ENCODE measurements around the gene JAG1. TPM values are rescaled to one million over a fixed set of nuclear protein-coding genes. Genes with fewer than 3 reads are reported as not detected.

Gene JAG1
- total RNA-seq (45.3 and 53.2 TPM in 2 replicates), polyA plus RNA-seq (18.3 and 21.3 TPM in 2 replicates)

- peak within 1 kb of the TSS; percentile 95 for H3K27ac ChIP-seq
- no peaks in the 10 kb centered on the region for H3K27me3 ChIP-seq
- peaks cover 12% of the 10 kb centered on the region for H3K4me1 ChIP-seq (ENCODE audit: low read depth)
- H3K36me3 ChIP-seq, result no peaks in the 10 kb centered on the region
- DNase-seq (ENCODE audit: low read depth in 1 of 2, low spot score in 1 of 2), result peak; percentile 96 to 99
- no peaks in the 10 kb centered on the region for H3K9me3 ChIP-seq (ENCODE audit: low read depth)
- peak within 1 kb of the TSS; percentile 89 for H3K4me3 ChIP-seq
- TF ChIP-seq CTCF (IDR thresholded peaks at IDR 0.05; ENCODE audit: low read depth, low read length), result no peak
Observed at GRCh38 chr20:10673842-10674683, at the start of gene JAG1. TSS of gene JAG1 (minus strand) at chr20:10673999. CDS start at chr20:10673530, 469 bp downstream.

- TF ChIP-seq CTCF (IDR thresholded peaks at IDR 0.05; ENCODE audit: low read depth, low read length), result no peak
- no peak for DNase-seq (ENCODE audit: low read depth in 1 of 2, low spot score in 1 of 2)
- H3K4me3 ChIP-seq, result no peak overlapping the region
- H3K27me3 ChIP-seq, result no peaks in the 10 kb centered on the region
- H3K4me1 ChIP-seq (ENCODE audit: low read depth), result peaks cover 2% of the 10 kb centered on the region
- no peaks in the 10 kb centered on the region for H3K9me3 ChIP-seq (ENCODE audit: low read depth)
- H3K27ac ChIP-seq, result no peak overlapping the region
- no peaks in the 10 kb centered on the region for H3K36me3 ChIP-seq
Observed at GRCh38 chr20:10721976-10722375, 48.2 kb upstream of the JAG1 start.

- peaks cover 9% of the 10 kb centered on the region for H3K4me1 ChIP-seq (ENCODE audit: low read depth)
- no peak for TF ChIP-seq CTCF (IDR thresholded peaks at IDR 0.05; ENCODE audit: low read depth, low read length)
- no peak overlapping the region for H3K27ac ChIP-seq
- no peaks in the 10 kb centered on the region for H3K9me3 ChIP-seq (ENCODE audit: low read depth)
- no peak for DNase-seq (ENCODE audit: low read depth in 1 of 2, low spot score in 1 of 2)
- no peaks in the 10 kb centered on the region for H3K36me3 ChIP-seq
- no peak overlapping the region for H3K4me3 ChIP-seq
- no peaks in the 10 kb centered on the region for H3K27me3 ChIP-seq
Observed at GRCh38 chr20:10721137-10721896, 47.5 kb upstream of the JAG1 start.

- TF ChIP-seq CTCF (IDR thresholded peaks at IDR 0.05; ENCODE audit: low read depth, low read length), result no peak
Observed at GRCh38 chr20:10720565-10720964, 46.8 kb upstream of the JAG1 start.

GRCh38 chr20:10719740-10720385, 46.1 kb upstream of the JAG1 start:
- no peaks in the 10 kb centered on the region for H3K36me3 ChIP-seq
- DNase-seq (ENCODE audit: low read depth in 1 of 2, low spot score in 1 of 2), result no peak

More at GRCh38 chr20:10720565-10720964, 46.8 kb upstream of the JAG1 start:
- DNase-seq (ENCODE audit: low read depth in 1 of 2, low spot score in 1 of 2), result no peak
- peaks cover 13% of the 10 kb centered on the region for H3K4me1 ChIP-seq (ENCODE audit: low read depth)
- H3K27me3 ChIP-seq, result no peaks in the 10 kb centered on the region
- no peaks in the 10 kb centered on the region for H3K36me3 ChIP-seq
- no peak overlapping the region for H3K4me3 ChIP-seq
- no peaks in the 10 kb centered on the region for H3K9me3 ChIP-seq (ENCODE audit: low read depth)
- H3K27ac ChIP-seq, result no peak overlapping the region

More at GRCh38 chr20:10719740-10720385, 46.1 kb upstream of the JAG1 start:
- Histone ChIP-seq H3K4me1 (ENCODE audit: low read depth) (peaks cover 13% of the 10 kb centered on the region), H3K27ac (no peak overlapping the region), H3K9me3 (ENCODE audit: low read depth) (no peaks in the 10 kb centered on the region), H3K4me3 (no peak overlapping the region), H3K27me3 (no peaks in the 10 kb centered on the region)
- no peak for TF ChIP-seq CTCF (IDR thresholded peaks at IDR 0.05; ENCODE audit: low read depth, low read length)

Data from cardiac muscle cell (in vitro differentiated cells and primary cell).